Activated T-cell treated with anti-CD3 and anti-CD28 coated beads, Interleukin-2, amount 50 U/mL, for 72 hours (primary cell): ENCODE results near the gene ACOT7. TPM values are rescaled to one million over a fixed set of nuclear protein-coding genes. Genes with fewer than 3 reads are reported as not detected.
"Not testable (repeated sequence)": the region's sequence is repeated elsewhere in the genome, so short reads cannot be mapped to it uniquely, and the experiment has no call there.

Source experiments
- ATAC-seq, 2 donors: fragments of 150-1000 bp; cut with Tn5 transposase; replicated peaks in 1 of 2; 2 replicates each; pipeline ENCODE4 v1.10.0; 2021; ENCODE audit warnings: moderate library complexity in 2 of 2, mild to moderate bottlenecking in 1 of 2
- DNase-seq, 2 donors: peaks; one replicate each; pipeline ENCODE4 v3.0.0; 2021 to 2022; ENCODE audit warnings: mixed read lengths in 1 of 2
- H3K27ac Mint-ChIP-seq: one replicate; pipeline ENCODE4 v1.8.0; 2022; ENCODE audit warnings: mild to moderate bottlenecking, moderate library complexity, mixed read lengths
- H3K27me3 Mint-ChIP-seq: one replicate; pipeline ENCODE4 v1.8.0; 2022; ENCODE audit warnings: low read depth, mixed read lengths
- H3K36me3 Mint-ChIP-seq, 2 donors: one replicate each; pipeline ENCODE4 v1.8.0; 2022; ENCODE audit warnings: mixed read lengths in 2 of 2, mild to moderate bottlenecking in 1 of 2; ENCODE audit not compliant: insufficient read depth in 2 of 2
- H3K4me1 Mint-ChIP-seq: one replicate; pipeline ENCODE4 v1.8.0; 2022; ENCODE audit warnings: low read depth, mixed read lengths
- H3K4me3 Mint-ChIP-seq, 2 donors: one replicate each; pipeline ENCODE4 v1.8.0; 2022; ENCODE audit warnings: mild to moderate bottlenecking in 2 of 2, mixed read lengths in 2 of 2, moderate library complexity in 2 of 2
- H3K9me3 Mint-ChIP-seq, 2 donors: one replicate each; pipeline ENCODE4 v1.8.0; 2022; ENCODE audit warnings: mixed read lengths in 2 of 2
- total RNA-seq, 2 donors: library from RNA; stranded (reverse); gene quantifications; one replicate each; pipeline ENCODE4 v1.2.3, GENCODE V29; 2022

Gene ACOT7
- total RNA-seq, 2 donors from 2014 or later, result 32.1 to 37.6 TPM

GRCh38 chr1:6220236-6220635 is 173.3 kb downstream of the ACOT7 start:
- H3K4me1 Mint-ChIP-seq, result no peaks in the 10 kb centered on the region
- peaks cover 0 to 17% of the 10 kb centered on the region in 2 donors for H3K36me3 Mint-ChIP-seq
- DNase-seq, result no peak
- no peak overlapping the region for H3K27ac Mint-ChIP-seq
- H3K9me3 Mint-ChIP-seq, result no peaks in the 10 kb centered on the region
- H3K4me3 Mint-ChIP-seq, result no peak overlapping the region
- peaks cover 5% of the 10 kb centered on the region for H3K27me3 Mint-ChIP-seq
- ATAC-seq, result no peak

DNA sequence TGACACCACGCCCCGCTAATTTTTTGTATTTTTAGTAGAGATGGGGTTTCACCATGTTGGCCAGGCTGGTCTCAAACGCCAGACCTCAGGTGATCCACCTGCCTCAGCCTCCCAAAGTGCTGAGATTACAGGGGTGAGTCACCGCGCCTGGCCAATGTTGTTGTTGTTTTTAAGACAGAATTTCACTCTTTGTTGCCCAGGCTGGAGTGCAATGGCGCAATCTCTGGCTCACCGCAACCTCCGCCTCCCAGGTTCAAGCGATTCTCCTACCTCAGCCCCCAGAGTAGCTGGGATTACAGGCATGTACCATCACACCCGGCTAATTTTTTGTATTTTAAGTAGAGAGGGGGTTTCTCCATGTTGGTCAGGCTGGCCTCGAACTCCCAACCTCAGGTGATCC is 173.9 kb downstream of the ACOT7 start:
- not testable (repeated sequence) for H3K4me3 Mint-ChIP-seq, H3K27me3 Mint-ChIP-seq, ATAC-seq, H3K27ac Mint-ChIP-seq, H3K4me1 Mint-ChIP-seq, DNase-seq, H3K9me3 Mint-ChIP-seq
- peaks cover 0 to 16% of the 10 kb centered on the region in 2 donors for H3K36me3 Mint-ChIP-seq

DNA sequence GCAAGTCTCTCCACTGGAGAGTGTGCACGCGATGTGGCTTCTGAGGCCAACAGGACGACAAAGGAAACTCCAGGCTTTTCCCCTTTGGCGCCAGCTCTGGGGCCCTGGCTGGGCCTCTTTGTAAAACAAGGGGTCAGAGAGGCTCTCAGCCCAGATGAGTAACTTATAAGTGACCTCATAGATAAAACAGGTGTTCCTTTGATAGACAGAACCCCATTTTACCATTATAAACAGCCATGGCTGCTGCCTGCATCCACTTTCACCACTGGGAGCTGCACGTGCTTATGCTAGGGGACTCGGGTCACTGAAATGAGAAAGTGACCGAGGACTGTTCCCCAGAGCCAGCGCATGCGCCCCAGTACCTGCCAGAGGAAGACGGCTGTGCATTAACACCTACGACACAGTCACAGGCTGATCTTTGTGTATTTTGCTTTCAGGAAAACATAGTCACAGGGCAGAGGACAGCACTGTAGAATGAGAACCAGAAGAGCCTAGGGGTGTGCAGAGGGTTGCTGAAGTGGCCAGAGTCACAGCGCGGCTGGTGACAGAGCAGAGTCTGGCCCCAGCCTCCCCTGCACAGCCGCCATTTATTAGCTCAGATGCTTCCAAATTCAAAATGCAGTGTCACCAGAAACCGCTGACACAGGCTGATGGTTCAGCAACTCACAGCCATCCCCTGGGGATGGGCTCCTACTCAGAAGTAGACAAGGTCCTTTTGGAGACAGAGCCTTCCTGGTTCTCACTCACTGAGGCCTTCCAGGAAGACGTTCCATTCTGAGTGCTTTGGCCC is 175.0 kb downstream of the ACOT7 start:
- Mint-ChIP-seq H3K27me3 (peaks cover 6% of the 10 kb centered on the region), H3K4me1 (no peaks in the 10 kb centered on the region), H3K9me3 (no peaks in the 10 kb centered on the region), H3K36me3 (peaks cover 0 to 9% of the 10 kb centered on the region in 2 donors), H3K27ac (no peak overlapping the region), H3K4me3 (no peak overlapping the region)
- DNase-seq, result no peak
- ATAC-seq, result no peak

Other genes with a start within 250 kb of the ACOT7 start
- under 1 TPM; 0.16 to 0.31 TPM for gene CHD5, start 213.4 kb downstream of the ACOT7 start, total RNA-seq
- gene RPL22, start 194.2 kb downstream of the ACOT7 start, total RNA-seq, result 100 to 1,000 TPM; 507 to 537 TPM
- gene RNF207, start 187.6 kb downstream of the ACOT7 start, total RNA-seq, result 10 to 100 TPM in 1 of 2 donors, 1 to 10 TPM in 1; 9.5 to 14.9 TPM
- gene ICMT, start 157.8 kb downstream of the ACOT7 start, total RNA-seq, result 10 to 100 TPM; 39.5 to 46.9 TPM
- not detected for gene HES3, start 149.6 kb downstream of the ACOT7 start, total RNA-seq
- gene GPR153, start 132.7 kb downstream of the ACOT7 start, total RNA-seq, result 1 to 10 TPM in 1 of 2 donors, under 1 TPM in 1; 0.62 to 1.6 TPM
- 1 to 10 TPM in 1 of 2 donors, under 1 TPM in 1; 0.44 to 1.2 TPM for gene HES2, start 26.2 kb upstream of the ACOT7 start, total RNA-seq
- gene ESPN, start 31.0 kb upstream of the ACOT7 start, total RNA-seq, result 1 to 10 TPM; 1.3 to 2.0 TPM
- 100 to 1,000 TPM in 1 of 2 donors, 10 to 100 TPM in 1; 89.2 to 101 TPM for gene TNFRSF25, start 72.4 kb upstream of the ACOT7 start, total RNA-seq
- gene PLEKHG5, start 97.9 kb upstream of the ACOT7 start, total RNA-seq, result 1 to 10 TPM; 2.6 to 3.2 TPM
- 10 to 100 TPM; 35.8 to 42.3 TPM for gene NOL9, start 160.7 kb upstream of the ACOT7 start, total RNA-seq
- gene TAS1R1, start 161.5 kb upstream of the ACOT7 start, total RNA-seq, result not detected
- gene ZBTB48, start 186.2 kb upstream of the ACOT7 start, total RNA-seq, result 10 to 100 TPM; 39.2 to 50.6 TPM
- 10 to 100 TPM; 24.2 to 26.1 TPM for gene KLHL21, start 209.1 kb upstream of the ACOT7 start, total RNA-seq
- gene PHF13, start 220.0 kb upstream of the ACOT7 start, total RNA-seq, result 10 to 100 TPM; 16.5 to 19.3 TPM
- gene THAP3, start 231.1 kb upstream of the ACOT7 start, total RNA-seq, result 10 to 100 TPM; 27.0 to 30.5 TPM